Spinal cord (tissue), 10 donors: ENCODE measurements around the gene CENPX. TPM values are rescaled to one million over a fixed set of nuclear protein-coding genes. Genes with fewer than 3 reads are reported as not detected.
"Not testable (repeated sequence)": the region's sequence is repeated elsewhere in the genome, so short reads cannot be mapped to it uniquely, and the experiment has no call there.

Experiments
- DNase-seq, 6 donors: peaks; one replicate each; pipeline versions ENCODE4 v3.0.0 to v3.0.0-alpha.2; 2013 to 2015; ENCODE audit warnings: low spot score in 6 of 6, low read depth in 4 of 6
- H3K27ac ChIP-seq: one replicate; pipeline ENCODE4 v1.5.1; 2013; ENCODE audit warnings: low read depth, low read length, control low read depth
- H3K27me3 ChIP-seq: one replicate; pipeline ENCODE4 v1.6.1; 2013; ENCODE audit warnings: low read length; ENCODE audit not compliant: control insufficient read depth, insufficient read depth
- H3K36me3 ChIP-seq: one replicate; pipeline ENCODE4 v1.6.1; 2013; ENCODE audit warnings: low read length; ENCODE audit not compliant: control insufficient read depth, insufficient read depth
- H3K4me1 ChIP-seq: one replicate; pipeline ENCODE4 v1.6.1; 2013; ENCODE audit warnings: low read length; ENCODE audit not compliant: control insufficient read depth, insufficient read depth
- H3K4me3 ChIP-seq: one replicate; pipeline ENCODE4 v1.5.1; 2013; ENCODE audit warnings: low read depth, low read length, control low read depth
- H3K9me3 ChIP-seq: one replicate; pipeline ENCODE4 v1.6.1; 2013; ENCODE audit warnings: low read length; ENCODE audit not compliant: control insufficient read depth, insufficient read depth
- WGBS: methylation state at CpG from one replicate; pipeline ENCODE4 v1.1.5; 2013; ENCODE audit warnings: missing lambda C conversion rate; ENCODE audit not compliant: insufficient coverage; 5-methylcytosine and 5-hydroxymethylcytosine counted together
- polyA plus RNA-seq, 2 donors: library from polyadenylated mRNA; unstranded; fragments of 120-200 nt; gene quantifications; one replicate each; pipeline ENCODE4 v1.2.1, GENCODE V29; 2013; ENCODE audit not compliant: insufficient read length in 2 of 2
- total RNA-seq, 2 donors: library from RNA; depleted of rRNA in 1 of 2; stranded (reverse); fragments of 120-200 nt in 1 of 2; fragments of >200 nt in 1 of 2; gene quantifications; one replicate each; pipeline versions ENCODE4 v1.2.3 to v1.2.4, GENCODE V29; 2013 to 2014
- donor health status: healthy.

Gene CENPX
- total and polyA plus RNA-seq, 4 donors: 37.0 to 71.9 (median 63.3) TPM

DNA sequence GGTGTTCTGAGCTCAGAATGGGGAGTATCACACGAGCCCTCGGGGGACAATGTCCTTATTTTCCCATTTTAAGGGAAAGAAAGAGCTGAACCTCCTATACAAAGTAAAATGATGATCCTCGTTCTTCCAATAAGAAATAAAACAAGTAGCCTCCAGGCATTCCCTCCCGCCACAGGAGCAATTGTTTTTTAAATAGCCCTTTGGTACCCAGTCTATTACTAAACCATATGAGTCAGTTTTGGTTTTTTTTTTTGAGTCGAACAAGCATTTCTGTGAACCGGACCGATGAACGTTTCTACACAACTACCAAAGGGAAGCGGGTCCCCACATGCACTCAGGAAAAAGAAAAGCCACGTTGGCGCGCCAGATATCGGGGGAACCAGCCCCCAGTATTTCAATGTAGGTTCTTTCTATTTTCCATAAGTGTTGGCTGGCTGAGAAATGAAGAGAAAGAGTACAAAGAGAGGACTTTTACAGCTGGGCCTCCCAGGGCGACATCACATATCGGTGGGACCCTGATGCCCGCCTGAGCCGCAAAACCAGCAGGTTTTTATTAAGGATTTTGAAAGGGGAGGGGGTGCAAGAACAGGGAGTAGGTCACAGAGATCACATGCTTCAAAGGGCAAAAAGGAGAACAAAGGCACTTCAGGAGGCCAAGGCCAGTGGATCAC, 18.6 kb upstream of the CENPX start:
- Histone ChIP-seq H3K36me3 (peaks cover 10% of the 10 kb centered on the region), H3K27me3 (no peaks in the 10 kb centered on the region), H3K4me1 (peaks cover 16% of the 10 kb centered on the region), H3K4me3 (no peak overlapping the region), H3K27ac (no peak overlapping the region), H3K9me3 (no peaks in the 10 kb centered on the region)
- DNase-seq: no peak
- WGBS: 70% methylated on average over 6 of the region's 17 CpGs

DNA sequence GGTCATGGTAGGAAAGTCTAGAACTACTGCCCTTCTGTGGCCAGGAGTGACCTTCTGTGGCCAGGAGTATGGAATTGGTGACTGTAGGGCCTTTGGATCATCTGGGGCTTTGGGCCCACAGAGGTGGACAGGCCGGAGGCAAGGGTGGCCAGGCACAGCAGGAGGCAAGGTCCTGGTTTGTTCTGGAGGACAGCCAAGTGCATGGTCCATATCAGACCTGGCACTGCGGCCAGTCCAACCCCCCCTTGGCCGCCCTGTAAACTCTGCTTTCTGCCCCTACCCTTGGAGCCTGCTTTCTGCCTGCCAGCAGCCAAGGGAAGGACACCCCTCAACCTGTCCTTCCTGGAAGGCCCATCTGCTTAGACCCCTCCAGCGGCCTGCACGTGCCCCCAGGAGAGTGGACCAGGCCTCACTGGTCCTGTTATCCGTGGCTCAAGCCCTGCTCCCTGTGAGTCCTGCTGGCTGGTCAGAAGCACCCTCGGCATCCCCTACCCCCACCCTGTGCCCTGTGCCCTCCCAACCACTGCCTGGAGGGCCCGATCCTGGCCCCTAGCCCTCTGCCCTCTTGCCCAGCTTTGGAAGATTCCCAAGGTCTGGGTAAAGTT, 17.1 kb upstream of the CENPX start:
- DNase-seq: no peak
- peaks cover 16% of the 10 kb centered on the region for H3K36me3 ChIP-seq
- WGBS: 92% methylated on average over 8 of the region's 8 CpGs
- no peak overlapping the region for H3K27ac ChIP-seq
- no peak overlapping the region for H3K4me3 ChIP-seq
- peaks cover 25% of the 10 kb centered on the region for H3K4me1 ChIP-seq
- no peaks in the 10 kb centered on the region for H3K27me3 ChIP-seq
- H3K9me3 ChIP-seq: no peaks in the 10 kb centered on the region

DNA sequence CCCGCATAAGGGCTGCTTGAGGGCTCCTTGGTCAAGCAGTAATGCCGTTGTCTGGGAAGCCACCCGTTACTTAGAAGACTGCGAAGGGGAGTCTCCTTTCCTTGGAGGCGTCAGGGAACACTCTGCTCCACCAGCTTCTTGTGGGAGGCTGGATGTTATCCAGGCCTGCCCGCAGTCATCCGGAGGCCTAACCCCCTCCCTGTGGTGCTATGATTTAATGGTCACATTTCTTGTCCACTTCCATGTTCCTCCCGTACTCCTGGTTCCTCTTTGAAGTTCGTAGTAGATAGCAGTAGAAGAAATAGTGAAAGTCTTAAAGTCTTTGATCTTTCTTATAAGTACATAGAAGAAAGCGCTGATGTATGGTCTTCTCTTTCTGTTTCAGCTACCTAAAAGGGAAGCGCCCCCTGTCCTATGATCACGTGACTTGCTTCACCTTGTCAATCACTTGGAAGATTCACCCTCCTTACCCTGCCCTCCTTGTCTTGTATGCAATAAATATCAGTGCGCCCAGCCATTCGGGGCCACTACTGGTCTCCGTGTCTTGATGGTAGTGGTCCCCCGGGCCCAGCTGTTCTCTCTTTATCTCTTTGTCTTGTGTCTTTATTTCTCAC, 16.2 kb upstream of the CENPX start:
- H3K4me3 ChIP-seq, H3K27ac ChIP-seq, H3K9me3 ChIP-seq, DNase-seq, H3K27me3 ChIP-seq: not testable (repeated sequence)
- Histone ChIP-seq H3K36me3 (peaks cover 25% of the 10 kb centered on the region), H3K4me1 (peaks cover 31% of the 10 kb centered on the region)
- 91% methylated on average over 6 of the region's 16 CpGs for WGBS

DNA sequence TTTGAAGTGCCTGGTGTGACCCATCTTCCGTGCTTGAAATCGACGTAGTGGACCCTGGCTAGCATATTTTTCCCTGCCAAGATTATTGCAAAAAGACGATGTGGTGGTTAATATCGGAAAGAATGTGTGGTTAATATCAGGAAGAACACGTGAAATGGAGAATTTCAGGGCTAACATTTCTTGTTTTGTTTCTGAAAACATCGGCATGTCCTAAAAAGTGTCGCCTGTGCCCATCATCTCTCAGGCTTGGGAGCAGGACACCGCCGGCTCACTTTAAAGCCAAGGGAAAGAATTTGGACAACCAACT, 15.2 kb upstream of the CENPX start:
- Histone ChIP-seq H3K27ac (peak overlapping the region; percentile 84), H3K4me1 (peaks cover 38% of the 10 kb centered on the region), H3K4me3 (peak overlapping the region; percentile 50), H3K36me3 (peaks cover 35% of the 10 kb centered on the region), H3K9me3 (no peaks in the 10 kb centered on the region), H3K27me3 (no peaks in the 10 kb centered on the region)
- 17% methylated on average over 9 of the region's 10 CpGs for WGBS
- DNase-seq: no peak

DNA sequence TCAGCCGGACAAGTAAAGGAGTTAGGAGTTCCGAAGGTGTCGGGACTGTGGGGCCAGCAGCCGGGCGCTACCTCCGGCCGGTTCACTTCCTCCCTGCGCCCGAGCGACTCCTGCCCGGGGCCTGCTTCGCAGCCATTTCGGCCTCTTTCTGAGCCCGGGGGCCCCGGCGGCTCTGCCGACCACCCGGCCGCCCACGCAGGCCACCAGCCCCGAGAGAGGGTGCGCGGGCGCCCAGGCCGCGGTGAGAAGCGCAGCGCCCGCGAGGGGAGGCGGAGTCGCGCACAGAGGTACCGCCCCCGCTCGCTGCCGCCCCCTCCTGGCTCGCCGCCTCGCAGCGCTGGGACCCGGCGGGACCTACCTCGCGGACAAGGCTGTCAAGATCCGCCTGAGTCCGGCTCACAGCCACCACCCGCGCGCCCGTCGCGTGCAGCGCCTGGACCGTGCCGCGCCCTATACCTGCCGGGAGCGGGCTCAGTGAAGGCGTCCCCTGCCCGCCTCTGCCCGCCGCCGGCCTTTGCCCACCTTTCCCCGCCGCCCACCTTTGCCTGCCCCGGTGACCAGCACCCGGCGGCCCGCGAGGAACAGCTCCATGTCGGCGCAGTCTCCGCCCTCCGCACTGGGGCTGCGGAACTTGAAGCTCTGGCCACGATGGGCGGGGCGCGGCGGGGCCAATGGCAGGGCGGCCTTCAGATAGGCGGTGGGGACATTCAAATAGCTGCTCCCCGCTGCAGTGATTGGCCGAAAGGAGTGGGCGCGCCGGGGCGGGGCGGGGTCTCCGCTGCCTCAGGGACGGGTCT, 14.6 kb upstream of the CENPX start, which contains the start of gene DCXR:
Gene DCXR (minus strand): TSS at position 606 of the 797 bp plus-strand sequence. CDS start 15 bp downstream, at position 591.
- under 1% methylated on average over 92 of the region's 92 CpGs for WGBS
- DNase-seq: peak; percentile 78 to 98 (median 90)
- Histone ChIP-seq H3K4me3 (peak within 1 kb of the TSS; percentile 65), H3K27ac (peak within 1 kb of the TSS; percentile 84), H3K9me3 (no peaks in the 10 kb centered on the region), H3K4me1 (peaks cover 44% of the 10 kb centered on the region), H3K36me3 (peaks cover 41% of the 10 kb centered on the region), H3K27me3 (no peaks in the 10 kb centered on the region)

DNA sequence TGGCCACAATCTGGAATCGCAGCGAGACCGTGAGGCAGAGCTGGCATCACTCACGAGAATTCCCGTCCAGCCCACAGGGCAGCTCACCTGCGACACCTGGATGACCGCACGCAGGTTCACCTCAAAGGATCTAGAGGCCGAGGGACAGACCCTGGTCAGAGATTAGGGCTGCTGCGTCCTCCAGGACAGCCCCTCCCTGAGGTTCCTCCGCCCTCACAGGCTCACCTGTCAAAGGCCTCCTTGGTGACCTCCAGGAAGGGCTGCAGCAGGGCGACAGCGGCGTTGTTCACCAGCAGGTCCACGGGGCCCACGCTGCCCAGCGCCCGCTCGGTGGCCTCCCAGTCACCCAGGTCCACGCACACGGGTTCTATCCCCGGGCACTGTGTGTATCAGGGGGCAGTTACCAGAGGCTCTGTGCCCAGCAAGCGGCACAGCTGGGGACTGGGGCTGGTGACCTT, 14.0 kb upstream of the CENPX start:
- Histone ChIP-seq H3K9me3 (no peaks in the 10 kb centered on the region), H3K27ac (peak overlapping the region; percentile 84), H3K36me3 (peaks cover 42% of the 10 kb centered on the region), H3K4me1 (peaks cover 49% of the 10 kb centered on the region), H3K27me3 (no peaks in the 10 kb centered on the region), H3K4me3 (peak overlapping the region; percentile 65)
- DNase-seq: no peak
- 38% methylated on average over 23 of the region's 23 CpGs for WGBS

DNA sequence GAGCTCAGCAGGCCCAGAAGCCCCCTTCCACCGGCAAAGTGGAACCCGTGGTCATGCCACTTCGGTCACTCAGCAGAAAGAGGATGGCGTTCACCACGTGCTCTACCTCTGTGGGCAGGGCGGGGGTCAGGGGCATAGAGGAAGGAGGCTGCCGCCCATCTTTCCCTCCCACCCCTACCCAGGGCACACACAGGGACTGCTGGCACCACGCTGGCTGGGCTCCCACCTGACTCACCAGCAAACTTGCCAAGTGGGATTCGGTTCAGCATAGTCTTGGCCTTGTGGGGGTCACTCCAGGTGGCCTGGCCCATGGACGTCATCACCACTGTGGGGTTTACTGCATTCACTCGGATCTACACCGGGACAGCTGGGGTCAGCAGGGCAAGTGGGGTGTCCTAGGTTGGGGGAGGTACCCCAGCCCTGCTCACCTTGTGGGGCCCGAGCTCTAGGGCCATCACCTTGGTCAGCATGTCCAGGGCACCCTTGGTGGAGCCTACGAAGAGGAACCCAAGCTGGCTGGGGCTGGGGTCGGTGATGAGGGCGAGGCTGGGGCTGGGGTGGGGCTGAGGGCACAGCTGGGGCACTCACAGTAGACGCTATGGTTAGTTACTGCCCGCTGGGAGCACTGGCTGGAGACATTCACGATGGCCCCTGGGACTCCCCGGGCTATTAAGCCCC, 13.4 kb upstream of the CENPX start:
- Histone ChIP-seq H3K9me3 (no peaks in the 10 kb centered on the region), H3K36me3 (peaks cover 42% of the 10 kb centered on the region), H3K4me1 (peaks cover 50% of the 10 kb centered on the region), H3K27ac (peak overlapping the region; percentile 84), H3K27me3 (no peaks in the 10 kb centered on the region), H3K4me3 (peak overlapping the region; percentile 65)
- no peak for DNase-seq
- 83% methylated on average over 18 of the region's 20 CpGs for WGBS

DNA sequence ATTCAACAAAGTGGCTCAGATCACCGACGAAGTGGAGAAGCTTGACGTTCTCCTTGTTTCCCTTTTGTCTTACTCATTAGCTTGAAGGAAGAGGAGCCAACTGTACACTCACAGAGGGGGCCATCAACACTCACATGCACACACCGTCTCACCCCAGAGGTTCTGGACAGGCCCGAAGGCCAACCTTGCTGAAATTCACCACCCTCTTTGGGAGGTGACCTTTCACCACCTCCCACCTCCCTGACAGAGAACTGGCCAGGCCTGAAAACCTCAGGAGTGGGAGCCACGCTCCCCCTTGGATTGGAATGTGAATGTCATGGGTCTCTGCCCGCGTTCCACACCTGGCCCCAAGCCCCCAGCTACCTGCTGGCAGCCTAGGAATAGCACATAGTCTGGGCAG, 12.8 kb upstream of the CENPX start:
- no peaks in the 10 kb centered on the region for H3K9me3 ChIP-seq
- peaks cover 42% of the 10 kb centered on the region for H3K36me3 ChIP-seq
- DNase-seq: no peak
- 80% methylated on average over 5 of the region's 8 CpGs for WGBS
- H3K4me3 ChIP-seq: no peak overlapping the region
- peaks cover 56% of the 10 kb centered on the region for H3K4me1 ChIP-seq
- H3K27me3 ChIP-seq: no peaks in the 10 kb centered on the region
- H3K27ac ChIP-seq: no peak overlapping the region

DNA sequence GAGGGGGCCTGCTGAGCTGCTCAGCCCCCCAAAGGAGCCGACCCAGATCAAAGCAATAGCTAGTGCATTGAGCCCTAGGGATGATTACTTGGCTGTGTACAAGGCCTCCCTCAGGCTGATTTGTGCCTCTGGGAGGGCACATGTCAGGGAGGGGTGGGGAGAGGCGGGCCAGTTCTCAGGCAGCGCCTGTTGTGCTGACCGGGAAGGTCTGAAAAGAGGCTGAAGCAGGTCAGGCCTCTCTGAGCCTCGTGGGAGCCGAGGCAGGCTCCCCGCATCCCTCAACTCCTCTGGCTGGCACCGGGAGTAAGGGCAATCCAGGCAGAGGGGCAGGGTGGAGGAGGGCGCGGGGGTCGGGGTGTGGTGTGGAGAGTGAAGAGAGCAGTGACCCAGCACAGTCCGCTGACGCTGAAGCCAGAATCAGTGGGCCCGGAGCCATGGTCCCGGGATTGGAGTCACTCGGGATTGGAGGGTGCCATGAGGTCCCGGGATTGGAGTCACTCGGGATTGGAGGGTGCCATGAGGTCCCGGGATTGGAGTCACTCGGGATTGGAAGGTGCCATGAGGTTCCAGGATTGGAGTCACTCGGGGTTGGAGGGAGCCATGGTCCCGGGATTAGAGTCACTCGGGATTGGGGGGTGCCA, 11.8 kb upstream of the CENPX start:
- no peak for DNase-seq
- no peaks in the 10 kb centered on the region for H3K27me3 ChIP-seq
- WGBS: 81% methylated on average over 17 of the region's 23 CpGs
- H3K36me3 ChIP-seq: peaks cover 51% of the 10 kb centered on the region
- H3K27ac ChIP-seq: no peak overlapping the region
- H3K9me3 ChIP-seq: no peaks in the 10 kb centered on the region
- H3K4me3 ChIP-seq: no peak overlapping the region
- peaks cover 66% of the 10 kb centered on the region for H3K4me1 ChIP-seq
